Placental epithelial cell (primary cell): Measurements from ENCODE around the gene SNRNP70. TPM values are rescaled to one million over a fixed set of nuclear protein-coding genes. Genes with fewer than 3 reads are reported as not detected.

Source experiments
- small RNA-seq: library from RNA; depleted of rRNA; stranded (forward); fragments of <200 nt; gene quantifications from one replicate; pipeline ENCODE3, GENCODE V24; 2012
- total RNA-seq: library from RNA; depleted of rRNA; stranded (reverse); fragments of >200 nt; gene quantifications from 2 replicates; pipeline ENCODE4 v1.2.3, GENCODE V29; 2012

The SNRNP70 gene
- 147 and 205 TPM in 2 replicates for total RNA-seq

GRCh38 chr19:49085020-49085867, at the start of gene SNRNP70:
SNRNP70 (plus strand) TSS chr19:49085451; CDS start chr19:49086415, 964 bp downstream.

GRCh38 chr19:49036815-49037214, 48.4 kb upstream of the SNRNP70 start, which contains the start of gene CGB1:
CGB1 (minus strand) TSS chr19:49036895; CDS start chr19:49036711, 184 bp downstream.

GRCh38 chr19:49043548-49043947, 41.7 kb upstream of the SNRNP70 start, which contains the start of gene CGB5:
CGB5 (plus strand) TSS chr19:49043848; CDS start chr19:49044210, 362 bp downstream.

GRCh38 chr19:49049011-49049410, 36.2 kb upstream of the SNRNP70 start, which contains the start of gene CGB8:
CGB8 (minus strand) TSS chr19:49049111; CDS start chr19:49048739, 372 bp downstream.

GRCh38 chr19:49057636-49058234, 27.5 kb upstream of the SNRNP70 start, which contains the start of gene CGB7:
CGB7 (minus strand) TSS chr19:49057749; CDS start chr19:49055375, 2,374 bp downstream.

GRCh38 chr19:49064768-49065611, 20.3 kb upstream of the SNRNP70 start, which contains the start of gene NTF4:
NTF4 (minus strand) TSS chr19:49064818; CDS start chr19:49061997, 2,821 bp downstream.

GRCh38 chr19:49113762-49114629, 28.7 kb downstream of the SNRNP70 start, which contains the start of gene LIN7B:
LIN7B (plus strand) TSS chr19:49114370; CDS start chr19:49114405, 35 bp downstream.

GRCh38 chr19:49118565-49119410, 33.5 kb downstream of the SNRNP70 start, which contains the start of gene C19orf73:
C19orf73 (minus strand) TSS chr19:49119143; CDS start chr19:49119022, 121 bp downstream.

GRCh38 chr19:49119411-49120324, 34.4 kb downstream of the SNRNP70 start, which contains the start of gene PPFIA3:
PPFIA3 (plus strand) TSS chr19:49119544; CDS start chr19:49127874, 8,330 bp downstream.

GRCh38 chr19:49155005-49155819, 70.0 kb downstream of the SNRNP70 start, which contains the start of gene HRC:
HRC (minus strand) TSS chr19:49155396; CDS start chr19:49155237, 159 bp downstream.

GRCh38 chr19:49157445-49158224, 72.4 kb downstream of the SNRNP70 start, which contains the start of gene TRPM4:
TRPM4 (plus strand) TSS chr19:49157792; CDS start chr19:49157867, 75 bp downstream.

Small RNA genes lying within 50 kb of the gene (small RNA-seq; reads per million reads assigned to genes)
- gene RN7SL708P = not detected

Other genes with a start within 250 kb of the SNRNP70 start
- gene HSD17B14, start 249.0 kb upstream of the SNRNP70 start, total RNA-seq = 3.8 and 20.4 TPM in 2 replicates
- gene PLEKHA4, start 216.8 kb upstream of the SNRNP70 start, total RNA-seq = 1.2 and 3.9 TPM in 2 replicates
- 28.7 and 75.8 TPM in 2 replicates for gene PPP1R15A, start 213.0 kb upstream of the SNRNP70 start, total RNA-seq
- gene TULP2, start 186.7 kb upstream of the SNRNP70 start, total RNA-seq = 0.22 and 0.79 TPM in 2 replicates
- gene NUCB1, start 185.1 kb upstream of the SNRNP70 start, total RNA-seq = 169 and 326 TPM in 2 replicates
- gene DHDH, start 151.8 kb upstream of the SNRNP70 start, total RNA-seq = 1.2 TPM in 1 of 2 replicates, not detected in the other
- gene BAX, start 130.6 kb upstream of the SNRNP70 start, total RNA-seq = 41.6 and 99.3 TPM in 2 replicates
- 1,769 and 2,040 TPM in 2 replicates for gene FTL, start 120.1 kb upstream of the SNRNP70 start, total RNA-seq
- gene GYS1, start 92.1 kb upstream of the SNRNP70 start, total RNA-seq = 66.0 and 128 TPM in 2 replicates
- gene RUVBL2, start 91.6 kb upstream of the SNRNP70 start, total RNA-seq = 108 and 286 TPM in 2 replicates
- not detected in 2 replicates for gene LHB, start 68.4 kb upstream of the SNRNP70 start, total RNA-seq
- not detected in 2 replicates for gene CGB3, start 61.1 kb upstream of the SNRNP70 start, total RNA-seq
- not detected in 2 replicates for gene CGB2, start 53.6 kb upstream of the SNRNP70 start, total RNA-seq
- not detected in 2 replicates for gene CGB1, start 48.6 kb upstream of the SNRNP70 start, total RNA-seq
- 0.39 TPM in 1 of 2 replicates, not detected in the other for gene CGB5, start 41.6 kb upstream of the SNRNP70 start, total RNA-seq
- gene CGB8, start 36.3 kb upstream of the SNRNP70 start, total RNA-seq = 0.39 and 2.3 TPM in 2 replicates
- gene CGB7, start 27.7 kb upstream of the SNRNP70 start, total RNA-seq = 2.2 and 4.7 TPM in 2 replicates
- 6.7 and 20.8 TPM in 2 replicates for gene NTF4, start 20.6 kb upstream of the SNRNP70 start, total RNA-seq
- under 0.01 TPM in 1 of 2 replicates, not detected in the other for gene KCNA7, start 12.8 kb upstream of the SNRNP70 start, total RNA-seq
- gene LIN7B, start 28.9 kb downstream of the SNRNP70 start, total RNA-seq = 5.1 and 13.0 TPM in 2 replicates
- gene C19orf73, start 33.7 kb downstream of the SNRNP70 start, total RNA-seq = 1.2 and 1.3 TPM in 2 replicates
- 8.1 and 10.2 TPM in 2 replicates for gene PPFIA3, start 34.1 kb downstream of the SNRNP70 start, total RNA-seq
- gene HRC, start 69.9 kb downstream of the SNRNP70 start, total RNA-seq = 0.11 and 0.39 TPM in 2 replicates
- 35.0 and 36.5 TPM in 2 replicates for gene TRPM4, start 72.3 kb downstream of the SNRNP70 start, total RNA-seq
- gene SLC6A16, start 239.7 kb downstream of the SNRNP70 start, total RNA-seq = under 0.01 TPM in 1 of 2 replicates, not detected in the other
- gene CD37, start 250.0 kb downstream of the SNRNP70 start, total RNA-seq = not detected in 2 replicates